A673 (cell line): ENCODE results near the gene FOSL1. TPM values are rescaled to one million over a fixed set of nuclear protein-coding genes. Genes with fewer than 3 reads are reported as not detected.

Experiments
- BruUV-seq: library from RNA; stranded (reverse); fragments of 400-500 nt; replicated peaks from 2 replicates; lab custom pipeline; 2021; lab: Mats Ljungman, UMichigan
- CTCF ChIA-PET: fragments of 300-600 bp; sonication (Branson Sonifier 250); formaldehyde crosslinking; loops from one replicate; lab custom pipeline; 2022; ENCODE audit warnings: antibody characterized with exemption; lab: Charles Lee
- POLR2A ChIA-PET: fragments of 300-600 bp; sonication (Branson Sonifier 250); formaldehyde crosslinking; loops from one replicate; lab custom pipeline; 2022; ENCODE audit warnings: antibody characterized with exemption; ENCODE audit not compliant: low non-redundant PET; lab: Charles Lee
- DNase-seq: peaks from one replicate; pipeline ENCODE4 v3.0.0-alpha.2; 2015; ENCODE audit warnings: low spot score
- H3K27ac ChIP-seq: fragments of 200-600 bp; sonication (generic); 2 replicates; pipeline ENCODE4 v1.5.1; 2016; ENCODE audit warnings: mixed run types, low read depth, mild to moderate bottlenecking, mixed read lengths, antibody characterized with exemption, low read length; ENCODE audit not compliant: poor library complexity, severe bottlenecking
- H3K27me3 ChIP-seq: fragments of 200-600 bp; sonication (generic); replicated peaks from 2 replicates; pipeline ENCODE4 v1.6.1; 2017; ENCODE audit warnings: mixed run types, low read depth, mild to moderate bottlenecking, mixed read lengths, antibody characterized with exemption, low read length; ENCODE audit not compliant: insufficient read depth, poor library complexity
- H3K36me3 ChIP-seq: fragments of 200-600 bp; sonication (generic); 2 replicates; pipeline ENCODE4 v1.6.1; 2016; ENCODE audit warnings: mixed run types, mild to moderate bottlenecking, mixed read lengths, antibody characterized with exemption, low read length; ENCODE audit not compliant: insufficient read depth, poor library complexity, severe bottlenecking
- H3K4me1 ChIP-seq: fragments of 200-600 bp; sonication (generic); 2 replicates; pipeline ENCODE4 v1.6.1; 2017; ENCODE audit warnings: mixed run types, mild to moderate bottlenecking, mixed read lengths, antibody characterized with exemption, low read length; ENCODE audit not compliant: insufficient read depth, poor library complexity, severe bottlenecking
- H3K4me3 ChIP-seq: fragments of 200-600 bp; sonication (generic); 2 replicates; pipeline ENCODE4 v1.5.1; 2016; ENCODE audit warnings: low read depth, mixed run types, mild to moderate bottlenecking, mixed read lengths, low read length; ENCODE audit not compliant: poor library complexity, severe bottlenecking
- H3K9me3 ChIP-seq: fragments of 200-600 bp; sonication (generic); 2 replicates; pipeline ENCODE4 v1.6.1; 2016; ENCODE audit warnings: mixed run types, low read depth, mild to moderate bottlenecking, mixed read lengths, antibody characterized with exemption, low read length; ENCODE audit not compliant: poor library complexity, severe bottlenecking
- EZH2 ChIP-seq: fragments of 200-600 bp; sonication (generic); IDR thresholded peaks from 2 replicates; pipeline ENCODE4 v1.6.1; 2017; ENCODE audit warnings: borderline replicate concordance, low read depth, mild to moderate bottlenecking, mixed read lengths, antibody characterized with exemption, low read length; ENCODE audit not compliant: poor library complexity, severe bottlenecking
- intact Hi-C: fragments of 100-400 bp; cut with micrococcal nuclease; formaldehyde crosslinking; loops from one replicate; pipeline ENCODE4 v1.10.0; 2022; ENCODE audit not compliant: unreplicated experiment
- total RNA-seq: library from RNA; stranded (reverse); gene quantifications from 2 replicates; pipeline ENCODE4 v1.2.3, GENCODE V29; 2021
- TF ChIP-seq, protein P1 (sequence below): fragments of 300-800, 200-600 bp; sonication (generic); conservative IDR thresholded peaks from 2 replicates; pipeline ENCODE4 v1.5.1; 2017; ENCODE audit warnings: low read depth, mild to moderate bottlenecking, antibody characterized with exemption, low read length, moderate library complexity, mixed read lengths

FOSL1 gene
- total RNA-seq, 1 experiment from 2014 or later = 29.0 TPM

DNA sequence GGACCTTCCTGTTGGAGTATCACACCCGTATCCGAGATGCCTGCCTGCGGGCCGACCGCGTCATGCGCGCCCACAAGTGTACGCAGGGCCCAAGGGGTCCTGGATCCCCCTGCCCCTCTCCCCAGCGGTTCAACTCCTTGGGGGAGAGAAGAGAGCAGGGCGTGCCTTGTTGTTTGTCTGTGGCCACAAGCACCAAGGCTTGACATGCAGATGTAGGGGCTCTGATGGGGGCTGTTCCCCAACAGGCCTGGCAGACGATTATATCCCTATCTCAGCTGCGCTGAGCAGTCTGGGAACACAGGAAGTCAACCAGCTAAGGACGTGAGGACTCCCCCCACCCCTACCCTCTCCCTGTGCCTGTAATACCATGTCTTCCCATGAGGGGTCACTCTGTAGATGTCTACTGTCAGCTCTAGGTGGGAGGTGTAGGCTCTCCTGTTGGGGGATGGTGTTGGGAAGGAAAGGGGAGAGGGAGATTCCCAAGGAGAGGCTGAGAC lies 49.1 kb downstream of the FOSL1 start:
- POLR2A ChIA-PET = no interaction called here
- intact Hi-C loops = no loop called here
- CTCF ChIA-PET = interaction anchor here (1.0 to 1.2 kb wide), 2 partner anchors 9 to 37 kb away, joined by 5 to 6 read pairs; partner anchors contain the start of gene FIBP
- H3K4me3 ChIP-seq = no peak overlapping the region
- peak; percentile 62 for DNase-seq
- no peak overlapping the region for H3K27ac ChIP-seq
- TF ChIP-seq EZH2 = no peak
- TF ChIP-seq, protein P1, sequence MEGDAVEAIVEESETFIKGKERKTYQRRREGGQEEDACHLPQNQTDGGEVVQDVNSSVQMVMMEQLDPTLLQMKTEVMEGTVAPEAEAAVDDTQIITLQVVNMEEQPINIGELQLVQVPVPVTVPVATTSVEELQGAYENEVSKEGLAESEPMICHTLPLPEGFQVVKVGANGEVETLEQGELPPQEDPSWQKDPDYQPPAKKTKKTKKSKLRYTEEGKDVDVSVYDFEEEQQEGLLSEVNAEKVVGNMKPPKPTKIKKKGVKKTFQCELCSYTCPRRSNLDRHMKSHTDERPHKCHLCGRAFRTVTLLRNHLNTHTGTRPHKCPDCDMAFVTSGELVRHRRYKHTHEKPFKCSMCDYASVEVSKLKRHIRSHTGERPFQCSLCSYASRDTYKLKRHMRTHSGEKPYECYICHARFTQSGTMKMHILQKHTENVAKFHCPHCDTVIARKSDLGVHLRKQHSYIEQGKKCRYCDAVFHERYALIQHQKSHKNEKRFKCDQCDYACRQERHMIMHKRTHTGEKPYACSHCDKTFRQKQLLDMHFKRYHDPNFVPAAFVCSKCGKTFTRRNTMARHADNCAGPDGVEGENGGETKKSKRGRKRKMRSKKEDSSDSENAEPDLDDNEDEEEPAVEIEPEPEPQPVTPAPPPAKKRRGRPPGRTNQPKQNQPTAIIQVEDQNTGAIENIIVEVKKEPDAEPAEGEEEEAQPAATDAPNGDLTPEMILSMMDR = peak; percentile 65
- no peaks in the 10 kb centered on the region for H3K9me3 ChIP-seq
- BruUV-seq = no TSS peak
- peaks cover 50% of the 10 kb centered on the region for H3K36me3 ChIP-seq
- H3K27me3 ChIP-seq = no peaks in the 10 kb centered on the region
- peaks cover 2% of the 10 kb centered on the region for H3K4me1 ChIP-seq

DNA sequence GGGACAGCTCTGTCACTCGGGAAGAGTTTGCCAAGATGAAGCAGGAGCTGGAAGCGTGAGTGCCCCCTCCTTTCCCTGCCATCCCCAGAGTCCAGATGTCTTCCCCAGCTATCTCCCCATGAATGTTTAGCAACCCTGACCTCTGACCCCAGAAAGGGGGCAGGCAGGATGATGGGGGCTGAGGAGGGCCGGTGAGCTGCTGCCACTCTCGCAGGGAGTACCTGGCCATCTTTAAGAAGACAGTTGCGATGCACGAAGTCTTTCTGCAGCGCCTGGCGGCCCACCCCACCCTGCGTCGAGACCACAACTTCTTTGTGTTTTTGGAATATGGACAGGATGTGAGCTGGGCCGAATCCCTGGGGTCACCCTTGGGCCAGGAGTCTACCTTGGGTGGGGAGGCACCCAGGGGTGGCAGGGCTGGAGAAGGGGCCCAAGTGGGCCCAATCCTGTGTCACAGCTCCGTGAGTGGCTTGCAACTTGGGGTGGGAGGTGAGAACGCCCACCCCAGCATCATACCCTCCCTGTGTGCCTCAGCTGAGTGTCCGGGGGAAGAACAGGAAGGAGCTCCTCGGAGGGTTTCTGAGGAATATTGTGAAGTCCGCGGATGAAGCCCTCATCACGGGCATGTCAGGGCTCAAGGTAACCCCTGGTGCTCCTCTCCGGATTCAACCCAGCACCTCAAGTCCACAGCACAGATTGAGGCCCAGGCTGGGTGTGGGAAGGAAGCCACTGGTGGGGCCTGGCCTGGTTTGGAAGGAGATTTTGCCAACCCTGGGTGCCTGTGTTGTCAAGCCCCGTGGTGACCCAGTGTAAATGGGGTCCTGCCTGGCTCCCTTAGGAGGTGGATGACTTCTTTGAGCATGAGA lies 49.7 kb downstream of the FOSL1 start:
- Histone ChIP-seq H3K27ac (no peak overlapping the region), H3K36me3 (peaks cover 44% of the 10 kb centered on the region), H3K27me3 (no peaks in the 10 kb centered on the region), H3K4me1 (no peaks in the 10 kb centered on the region), H3K9me3 (no peaks in the 10 kb centered on the region), H3K4me3 (no peak overlapping the region)
- ChIA-PET POLR2A (interaction anchor here (0.5 to 0.9 kb wide), 2 partner anchors 9 to 13 kb away, joined by 3 read pairs; no protein-coding TSS in a partner anchor), CTCF (interaction anchor here (0.8 to 1.2 kb wide), 2 partner anchors 34 to 38 kb away, joined by 3 to 5 read pairs; partner anchors contain the start of gene FIBP)
- no peak for TF ChIP-seq EZH2
- TF ChIP-seq, protein P1 = no peak
- no TSS peak for BruUV-seq
- DNase-seq = peak; percentile 11
- intact Hi-C loops = no loop called here

DNA sequence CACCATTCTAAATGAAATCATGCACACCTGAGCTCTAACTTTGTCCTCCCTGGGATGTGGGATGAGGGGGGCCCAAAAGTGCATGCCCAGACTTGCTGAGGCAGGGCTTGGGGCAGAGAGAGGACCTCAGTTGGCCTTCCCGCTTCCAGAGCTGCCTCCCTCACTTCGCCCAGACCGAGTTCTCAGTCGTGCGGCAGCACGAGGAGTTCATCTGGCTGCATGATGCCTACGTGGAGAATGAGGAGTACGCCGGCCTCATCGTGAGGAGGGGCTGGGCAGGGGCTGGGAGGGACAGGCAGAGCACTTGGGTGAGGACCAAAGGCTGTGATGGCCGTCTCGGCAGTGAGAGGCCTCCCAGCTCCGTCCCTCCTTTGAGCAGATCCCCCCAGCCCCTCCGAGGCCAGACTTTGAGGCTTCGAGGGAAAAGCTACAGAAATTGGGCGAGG lies 50.4 kb downstream of the FOSL1 start:
- BruUV-seq = no TSS peak
- intact Hi-C loops = no loop called here
- no peak for TF ChIP-seq EZH2

More for the DNA sequence above, 50.4 kb downstream of the FOSL1 start:
- Histone ChIP-seq H3K4me1 (no peaks in the 10 kb centered on the region), H3K36me3 (peaks cover 37% of the 10 kb centered on the region), H3K9me3 (no peaks in the 10 kb centered on the region), H3K4me3 (no peak overlapping the region), H3K27ac (no peak overlapping the region), H3K27me3 (no peaks in the 10 kb centered on the region)
- POLR2A ChIA-PET = interaction anchor here (0.5 to 0.9 kb wide), 2 partner anchors 10 to 12 kb away, joined by 3 read pairs; no protein-coding TSS in a partner anchor
- CTCF ChIA-PET = interaction anchor here (0.8 kb wide), 1 partner anchor 34 kb away, joined by 3 read pairs; no protein-coding TSS in a partner anchor
- no peak for DNase-seq
